Caki2 (cell line): ENCODE results near the gene IL15RA. TPM values are rescaled to one million over a fixed set of nuclear protein-coding genes. Genes with fewer than 3 reads are reported as not detected.

Experiments used
- DNase-seq: peaks from one replicate; pipeline ENCODE4 v3.0.0-alpha.2; 2015; ENCODE audit warnings: low read depth
- in situ Hi-C: cut with HindIII; loops from 2 replicates; pipeline ENCODE4 v1.10.0; 2016; ENCODE audit warnings: low sequenced_read_pairs, low pct_unique_long_range_greater_than_20kb, mixed read lengths
- total RNA-seq: library from RNA; depleted of rRNA; stranded (reverse); fragments of >200 nt; shearing (Covaris generic); gene quantifications from 2 replicates; pipeline ENCODE4 v1.2.3, GENCODE V29; 2014; ENCODE audit warnings: low replicate concordance; rRNA removed

The IL15RA gene, protein sequence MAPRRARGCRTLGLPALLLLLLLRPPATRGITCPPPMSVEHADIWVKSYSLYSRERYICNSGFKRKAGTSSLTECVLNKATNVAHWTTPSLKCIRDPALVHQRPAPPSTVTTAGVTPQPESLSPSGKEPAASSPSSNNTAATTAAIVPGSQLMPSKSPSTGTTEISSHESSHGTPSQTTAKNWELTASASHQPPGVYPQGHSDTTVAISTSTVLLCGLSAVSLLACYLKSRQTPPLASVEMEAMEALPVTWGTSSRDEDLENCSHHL
- 20.9 and 49.6 TPM in 2 replicates for total RNA-seq

DNA sequence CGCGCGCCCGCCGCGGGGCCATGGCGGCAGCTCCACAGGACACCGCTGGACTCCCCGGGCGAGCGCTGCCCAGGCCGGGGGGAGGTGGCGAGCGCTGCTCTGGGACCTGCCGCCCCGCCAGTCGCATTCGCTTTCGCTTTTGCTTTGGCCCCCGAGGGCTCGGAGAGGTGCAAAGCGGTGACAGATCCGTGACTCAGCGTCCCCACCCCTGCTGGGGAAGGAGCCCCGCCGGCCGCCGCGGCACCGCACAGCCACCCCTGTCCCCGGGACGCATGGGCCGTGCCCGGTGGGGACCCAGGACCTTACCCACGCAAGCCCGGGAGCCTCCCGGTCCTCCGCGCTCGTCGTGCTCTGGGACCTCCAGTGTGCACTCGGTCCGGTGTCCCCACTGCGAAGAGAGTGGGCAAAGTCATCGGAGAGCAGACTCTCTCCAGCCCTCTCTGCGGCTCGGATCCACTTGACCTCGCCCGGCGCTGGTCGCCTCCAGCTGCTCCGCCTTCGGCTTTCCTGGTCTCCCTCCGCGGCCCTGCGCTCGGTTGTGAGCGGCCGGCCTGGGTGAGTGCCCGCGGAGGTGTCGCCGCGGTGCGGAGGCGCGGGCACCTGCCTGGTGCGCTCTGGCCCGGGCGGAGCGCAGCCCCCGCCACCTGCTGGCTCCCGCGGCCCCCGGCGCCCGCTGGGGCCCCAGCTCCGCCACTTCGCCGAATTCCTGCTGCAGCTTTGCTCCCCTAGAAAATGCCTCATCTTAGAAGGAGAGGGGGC is at the start of gene IL15RA:
Gene IL15RA (minus strand): TSS at position 73 of the 759 bp plus-strand sequence. CDS start 51 bp downstream, at position 22.
- DNase-seq = peak; percentile 87
- in situ Hi-C loops = no loop called here

DNA sequence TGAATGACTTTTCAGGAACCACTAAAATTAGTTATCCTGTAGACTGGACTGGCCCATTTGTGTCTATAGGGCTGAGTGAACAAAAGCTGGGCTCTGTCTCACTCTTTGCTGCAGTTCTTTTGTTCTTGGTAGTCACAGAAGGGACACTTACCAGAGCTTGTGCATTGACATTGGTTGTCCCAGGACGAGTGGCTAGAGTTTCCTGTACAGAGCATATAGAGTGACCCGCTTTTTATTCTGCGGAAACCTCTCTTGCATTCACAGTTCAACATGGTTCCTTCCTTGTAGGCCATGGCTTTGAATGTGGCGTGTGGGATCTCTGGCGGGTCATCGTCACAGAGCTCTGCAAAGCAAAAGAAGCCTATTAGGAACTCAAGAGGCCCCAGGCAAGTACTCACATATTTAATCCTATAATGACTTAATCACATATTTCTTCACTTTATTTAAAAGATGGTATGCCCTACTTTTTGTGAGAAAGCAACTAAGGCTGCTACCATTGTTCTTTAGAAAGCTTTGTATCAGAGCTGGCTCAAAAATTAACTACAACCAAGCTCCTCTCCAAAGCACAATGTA is 48.4 kb upstream of the IL15RA start:
- in situ Hi-C loops = no loop called here

DNA sequence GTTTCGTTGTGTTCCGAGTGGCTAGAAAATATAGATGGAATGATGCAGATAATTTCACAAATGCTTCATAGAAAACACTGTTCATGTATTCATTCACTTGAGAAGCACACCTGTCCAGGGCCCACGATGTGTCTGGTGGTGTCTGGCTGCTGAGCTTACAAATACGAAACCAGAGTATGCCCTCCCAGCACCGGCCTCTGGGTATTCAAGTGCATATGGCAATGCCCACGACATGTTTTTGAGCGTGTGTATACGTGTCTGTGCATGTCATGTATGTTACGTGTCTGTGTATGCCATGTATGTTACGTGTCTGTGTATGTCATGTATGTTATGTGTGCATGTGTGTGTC is 47.0 kb upstream of the IL15RA start:
- DNase-seq = no peak
- in situ Hi-C loops = no loop called here

More for the DNA sequence above, 48.4 kb upstream of the IL15RA start:
- no peak for DNase-seq

DNA sequence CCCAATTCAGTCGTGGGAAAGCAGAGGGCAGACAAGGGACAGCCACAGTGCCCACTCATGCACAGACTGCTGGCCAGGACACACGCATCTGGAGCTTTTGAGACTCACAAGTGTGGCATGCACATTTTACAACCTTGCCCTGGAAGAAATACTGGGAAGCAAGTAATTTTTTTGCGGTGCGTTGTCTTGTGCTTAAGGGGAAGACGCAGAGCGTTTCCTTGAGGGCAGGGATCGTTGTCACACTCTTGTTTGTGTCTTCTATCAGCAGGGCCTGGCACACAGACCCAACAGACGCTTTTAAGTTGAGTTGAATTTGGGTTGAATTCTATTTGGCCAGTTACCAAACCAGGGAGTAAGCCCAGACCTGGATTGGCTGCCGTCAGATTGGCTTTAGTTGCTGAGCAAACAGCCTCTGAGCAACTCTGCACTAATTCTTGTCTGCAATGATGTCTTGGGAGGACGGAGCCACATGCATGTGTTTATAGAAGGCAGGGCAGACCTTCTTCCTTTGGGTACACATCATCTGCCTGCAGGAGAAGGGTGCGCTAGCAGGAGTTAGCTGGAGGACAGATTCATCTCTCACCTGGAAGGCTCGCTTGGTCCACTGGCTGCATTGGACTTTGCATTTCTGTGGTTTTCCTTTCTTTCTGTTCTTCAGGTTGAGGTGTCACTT is 46.5 kb upstream of the IL15RA start:
- no peak for DNase-seq
- in situ Hi-C loops = no loop called here

DNA sequence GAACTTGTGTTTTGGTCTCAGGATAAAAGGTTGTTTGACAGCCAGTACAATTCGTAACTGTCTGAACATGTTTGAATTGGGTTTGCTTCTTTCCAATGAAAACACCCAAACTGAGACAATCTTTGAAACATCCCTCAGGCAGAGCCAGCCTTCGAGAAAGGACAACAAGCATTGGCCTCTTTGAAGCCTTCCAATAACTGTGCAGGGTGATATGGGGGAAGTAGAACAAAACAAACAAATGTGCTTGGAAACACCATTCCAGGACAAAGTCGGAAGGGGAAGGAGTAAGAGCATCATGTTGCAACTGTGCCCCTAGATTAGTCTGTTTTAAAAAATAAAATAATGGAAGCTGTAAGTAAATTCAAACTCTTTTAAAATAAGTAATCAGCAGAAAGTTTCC is 45.3 kb upstream of the IL15RA start:
- in situ Hi-C loops = no loop called here
- no peak for DNase-seq

DNA sequence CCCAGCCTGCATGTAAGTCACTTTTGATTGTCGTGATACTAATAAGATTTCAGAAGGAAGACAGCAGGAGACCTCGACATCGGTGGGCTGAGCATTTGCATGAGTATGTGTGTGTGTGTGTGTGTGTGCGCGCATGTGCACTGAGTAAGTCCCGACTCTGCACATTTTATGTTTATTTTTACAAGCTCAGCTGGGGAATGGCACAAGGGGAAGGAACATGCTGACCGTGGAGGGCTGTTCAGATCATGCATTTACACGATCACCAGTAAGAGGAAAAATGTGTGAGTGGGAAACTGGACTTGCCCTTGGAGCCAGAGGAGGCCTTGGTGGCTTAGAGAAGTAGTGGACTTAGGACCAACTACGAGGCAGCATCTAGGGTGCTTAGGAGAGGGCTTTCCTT is 43.5 kb upstream of the IL15RA start:
- in situ Hi-C loops = no loop called here

DNA sequence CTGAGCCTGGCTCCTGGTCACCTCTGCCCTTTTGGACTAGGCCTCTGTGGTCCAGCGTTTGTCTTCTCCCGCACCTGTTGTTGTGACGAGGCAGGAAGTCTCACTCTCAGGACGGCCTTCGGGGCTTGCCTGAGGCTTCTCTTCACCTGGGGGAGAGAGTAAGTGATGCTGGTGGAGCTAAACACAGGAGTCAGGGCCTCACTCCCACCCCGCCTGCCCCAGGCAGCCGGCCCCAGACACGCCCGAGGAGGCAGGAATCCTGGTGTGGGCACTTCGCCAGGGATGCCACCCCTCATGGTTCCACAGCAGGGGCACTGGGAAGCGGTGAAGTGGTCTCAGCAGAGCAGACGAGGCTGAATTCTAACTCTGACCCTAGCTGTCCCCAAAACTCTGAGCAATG is 42.5 kb upstream of the IL15RA start:
- in situ Hi-C loops = no loop called here
- DNase-seq = no peak

More for the DNA sequence above, 43.5 kb upstream of the IL15RA start:
- DNase-seq = no peak

DNA sequence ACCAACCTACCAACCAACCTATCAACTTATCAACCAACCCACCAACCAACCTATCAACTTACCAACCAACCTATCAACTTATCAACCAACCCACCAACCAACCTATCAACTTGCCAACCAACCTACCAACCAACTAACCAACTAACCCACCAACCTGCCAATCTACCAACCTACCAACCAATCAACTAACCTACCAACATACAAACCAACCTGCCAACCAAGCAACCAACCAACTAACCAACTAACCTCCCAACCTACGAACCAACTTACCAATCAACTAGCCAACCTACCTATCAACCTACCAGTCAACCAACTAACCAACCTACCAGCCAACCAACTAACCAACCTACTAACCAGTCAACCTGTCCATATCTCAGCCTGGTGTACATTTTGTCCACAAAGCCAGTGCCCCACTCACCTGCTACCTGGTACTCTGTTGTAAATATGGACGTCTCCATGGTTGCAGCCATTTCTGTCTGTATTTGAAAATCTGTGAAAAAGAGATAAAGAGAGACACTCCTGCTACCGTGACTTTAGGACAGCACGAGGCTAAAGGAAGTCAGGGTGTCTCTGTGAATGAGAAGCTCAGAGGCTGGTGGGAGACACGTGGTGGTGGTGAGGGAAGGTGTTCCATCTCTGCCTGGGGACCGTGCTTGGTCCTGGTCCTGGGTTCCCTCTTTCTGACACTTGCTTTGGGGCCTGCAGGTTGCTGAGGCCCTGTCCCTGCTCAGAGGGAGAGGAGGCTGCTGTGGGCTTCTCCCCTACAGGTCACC is 41.9 kb upstream of the IL15RA start:
- in situ Hi-C loops = no loop called here
- DNase-seq = no peak

DNA sequence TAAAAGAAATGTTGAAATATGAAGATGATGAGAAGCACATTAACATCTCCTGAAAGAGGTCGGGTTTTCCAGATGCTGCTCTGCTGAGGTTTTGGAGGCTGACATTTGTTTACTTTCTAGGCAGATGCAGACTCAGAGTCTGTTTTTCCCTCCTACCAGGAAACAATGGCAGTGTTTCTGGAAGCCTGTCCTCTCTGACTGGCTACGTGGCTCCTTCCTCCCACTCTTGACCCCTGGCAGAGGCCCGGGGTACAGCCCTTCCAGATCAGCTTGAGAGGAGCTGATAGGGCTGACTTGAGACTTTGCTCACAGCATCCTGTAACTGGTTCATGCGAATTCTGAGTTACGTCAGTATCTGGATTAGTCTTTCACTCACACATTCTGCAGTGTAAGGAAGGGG is 41.1 kb upstream of the IL15RA start:
- in situ Hi-C loops = no loop called here

DNA sequence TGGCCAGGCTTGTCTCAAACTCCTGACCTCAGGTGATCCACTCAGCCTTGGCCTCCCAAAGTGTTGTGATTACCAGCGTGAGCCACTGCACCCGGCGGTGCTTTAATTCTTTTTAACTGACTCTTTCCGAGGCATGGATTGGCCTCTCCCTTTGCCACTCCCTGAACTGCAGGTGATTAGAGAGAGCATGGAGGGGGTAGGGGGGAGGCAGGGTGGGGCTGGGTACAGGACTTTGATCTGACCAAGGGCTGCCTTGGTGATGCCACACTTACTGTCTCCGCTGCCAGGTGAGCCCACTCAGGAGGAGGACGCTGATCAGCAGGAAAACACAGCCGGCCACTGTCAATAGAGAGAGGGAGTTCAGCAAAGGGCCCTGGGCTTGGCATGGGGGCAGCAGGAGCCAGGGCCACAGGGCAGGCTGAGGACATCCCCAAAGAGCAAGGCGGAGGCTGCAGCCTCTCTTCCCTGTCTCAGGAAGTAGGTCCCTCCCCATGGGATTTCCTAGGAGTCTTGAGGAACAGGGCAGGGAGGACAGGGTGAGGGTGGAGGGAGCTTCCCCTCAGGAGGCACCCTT is 40.5 kb upstream of the IL15RA start:
- in situ Hi-C loops = no loop called here
- no peak for DNase-seq

More for the DNA sequence above, 41.1 kb upstream of the IL15RA start:
- DNase-seq = no peak

DNA sequence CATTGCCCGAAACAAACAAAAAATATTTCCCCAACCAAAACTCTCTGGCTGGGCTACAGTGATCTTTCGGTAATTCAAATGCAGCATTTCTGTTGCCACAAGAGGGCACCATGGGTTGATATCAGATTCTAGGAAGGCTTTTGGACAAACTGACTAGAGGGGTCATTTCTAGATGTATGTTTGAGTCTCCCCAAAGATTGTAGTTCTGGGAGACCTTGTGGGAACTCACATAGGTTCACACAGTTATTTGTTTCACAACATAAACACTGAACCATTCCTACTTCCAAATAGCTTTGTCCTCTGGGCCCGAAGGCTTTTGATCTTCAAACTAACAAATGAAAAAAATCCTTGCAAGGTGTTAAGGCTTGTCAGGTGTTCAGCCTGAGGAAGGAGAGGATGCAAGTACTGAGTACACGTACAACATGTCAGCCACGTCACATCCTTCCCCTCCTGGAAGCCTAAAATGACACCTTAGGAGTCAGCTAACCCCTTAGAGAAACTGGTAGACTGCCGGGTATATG is 37.0 kb upstream of the IL15RA start:
- peak; percentile 49 for DNase-seq
- in situ Hi-C loops = no loop called here

DNA sequence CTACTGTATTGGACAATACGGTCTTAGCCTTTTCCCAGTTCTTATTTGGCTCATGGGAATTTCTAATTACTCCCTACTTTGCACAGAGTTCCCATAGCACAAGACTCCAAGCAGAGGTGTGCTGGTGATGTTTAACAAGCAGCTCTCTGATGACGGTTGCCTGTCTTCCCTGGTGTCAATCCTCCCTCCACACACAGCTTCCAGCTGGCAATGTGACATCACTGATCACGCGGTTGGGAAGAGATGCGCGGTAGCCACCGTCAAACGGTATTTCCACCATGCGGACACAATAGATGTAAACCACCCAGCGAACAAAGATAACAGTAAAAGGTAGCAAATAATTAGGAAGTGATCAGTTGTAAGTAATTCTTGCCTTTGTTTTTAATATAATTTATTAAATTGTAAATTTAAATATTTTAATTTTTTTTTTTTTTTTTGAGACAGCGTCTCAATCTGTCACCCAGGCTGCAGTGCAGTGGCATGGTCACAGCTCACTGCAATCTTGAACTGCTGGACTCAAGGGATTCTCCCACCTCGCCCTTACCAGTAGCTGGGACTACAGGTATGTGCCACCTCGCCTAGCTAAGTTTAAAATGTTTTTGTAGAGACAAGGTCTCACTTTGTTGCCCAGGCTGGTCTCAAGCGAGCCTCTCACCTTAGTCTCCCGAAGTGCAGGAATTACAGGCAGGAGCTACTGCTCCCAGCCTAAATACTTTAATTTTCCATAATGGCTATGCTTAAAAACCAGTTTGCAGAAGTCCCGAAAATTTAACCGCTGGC is 36.3 kb upstream of the IL15RA start:
- in situ Hi-C loops = no loop called here
- DNase-seq = no peak

DNA sequence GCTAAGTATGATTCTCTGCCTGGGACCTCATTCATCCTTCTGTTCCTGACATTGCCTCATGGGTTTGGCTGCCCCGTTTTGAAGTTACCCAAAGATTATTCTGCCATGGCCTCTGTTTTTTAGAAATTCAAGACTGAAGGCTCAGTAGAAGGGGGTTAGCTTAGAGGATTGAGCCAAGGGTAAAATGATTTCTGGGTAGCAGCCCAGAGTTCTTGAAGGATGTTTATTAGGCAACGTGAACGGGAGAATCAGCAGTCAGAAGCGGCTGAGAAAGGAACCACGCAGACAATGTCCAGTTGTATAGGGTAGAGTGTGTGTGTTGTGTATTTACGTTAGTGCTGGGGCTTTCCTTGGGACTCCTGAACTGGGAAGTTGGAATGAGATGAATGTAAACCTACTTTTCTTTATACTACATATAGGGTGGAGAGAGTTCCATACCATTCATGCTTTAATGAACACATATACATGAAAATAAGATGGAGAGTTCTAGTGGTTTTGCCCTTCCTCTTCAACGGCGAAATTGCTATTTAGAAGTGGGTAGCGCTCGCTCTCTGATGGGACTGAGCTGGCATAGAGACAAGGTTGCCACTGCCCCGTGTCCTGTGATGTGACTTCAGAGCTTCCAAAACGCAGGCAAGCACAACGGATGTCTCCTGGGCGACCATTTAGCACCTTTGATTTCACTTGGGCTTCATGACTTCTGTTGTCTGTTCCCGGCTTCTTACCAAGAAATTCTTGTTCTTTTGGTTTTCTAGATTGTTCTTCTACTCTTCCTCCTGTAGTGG is 35.0 kb upstream of the IL15RA start:
- no peak for DNase-seq
- in situ Hi-C loops = no loop called here

DNA sequence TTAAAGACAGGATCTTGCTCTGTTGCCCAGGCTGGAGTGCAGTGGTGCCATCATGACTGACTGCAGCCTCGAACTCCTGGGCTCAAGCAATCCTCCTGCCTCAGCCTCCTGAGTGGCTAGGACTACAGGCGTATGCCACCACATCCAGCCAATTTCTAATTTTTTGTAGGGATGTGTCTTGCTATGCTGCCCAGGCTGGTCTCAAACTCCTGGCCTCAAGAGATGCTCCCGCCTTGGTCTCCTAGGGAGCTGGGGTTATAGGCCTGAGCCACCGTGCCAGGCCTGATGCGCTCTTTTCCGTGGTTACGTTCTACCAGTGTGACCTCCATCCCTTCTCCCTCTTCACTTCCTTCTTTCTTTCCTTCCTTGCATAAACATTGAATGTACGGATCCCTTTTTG is 34.2 kb upstream of the IL15RA start:
- in situ Hi-C loops = no loop called here
- DNase-seq = no peak

DNA sequence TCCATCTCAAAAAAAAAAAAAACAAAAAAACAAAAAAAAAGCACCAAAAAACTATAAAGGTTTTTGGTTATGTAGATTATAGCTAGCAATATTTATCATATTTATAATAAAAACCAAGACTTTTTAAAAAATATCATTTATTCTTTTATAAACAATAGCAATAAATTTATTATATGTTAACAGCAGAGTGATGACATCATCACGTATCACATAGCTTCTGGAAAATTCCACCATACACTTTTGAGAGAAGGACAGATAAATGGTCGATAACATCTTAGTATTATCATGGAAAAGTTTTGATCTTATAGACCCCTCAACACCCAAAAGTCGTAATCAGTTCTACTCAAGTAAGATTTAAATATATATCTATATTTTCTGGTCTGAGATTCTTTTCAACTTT is 33.2 kb upstream of the IL15RA start:
- DNase-seq = no peak
- in situ Hi-C loops = no loop called here

DNA sequence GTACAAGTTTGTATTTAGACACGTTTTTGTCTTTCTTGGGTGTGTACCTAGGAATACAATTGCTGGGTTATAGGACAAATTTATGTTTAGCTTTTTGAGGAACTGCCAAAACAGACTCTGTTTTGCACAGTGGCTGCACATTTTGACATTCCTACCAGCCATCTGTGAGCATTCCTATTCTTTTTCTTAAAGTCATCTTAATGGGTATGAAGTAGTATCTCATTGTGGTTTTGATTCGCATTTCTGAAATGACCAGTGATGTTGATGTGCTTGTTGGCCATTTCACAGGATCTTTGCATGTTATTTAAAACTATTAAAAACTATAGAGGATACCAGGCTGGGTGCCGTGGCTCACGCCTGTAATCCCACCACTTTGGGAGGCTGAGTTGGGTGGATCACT is 32.6 kb upstream of the IL15RA start:
- in situ Hi-C loops = no loop called here

More for the DNA sequence above, 32.6 kb upstream of the IL15RA start:
- DNase-seq = no peak
